ENCODE measurements around the gene USH2A.

Gene USH2A

DNA sequence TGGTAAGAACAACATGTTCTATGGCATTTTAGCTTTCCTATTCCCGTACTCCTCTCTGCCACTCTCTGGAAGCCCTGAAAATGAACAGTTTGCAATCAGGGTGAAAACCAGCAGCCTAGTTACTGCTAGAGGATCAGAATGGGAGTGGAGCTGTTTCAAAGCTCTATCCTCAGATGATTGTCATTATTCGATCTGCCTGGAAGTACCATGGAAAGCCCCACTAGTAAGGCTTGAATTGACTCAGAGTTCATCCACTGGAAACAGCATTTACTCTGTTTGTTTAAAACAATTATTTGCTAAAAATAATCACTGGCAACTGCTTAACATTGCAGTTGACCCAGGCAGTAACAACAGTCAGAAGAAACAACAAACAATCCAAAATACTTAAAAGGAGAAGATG lies 91.2 kb downstream of the USH2A start:
- no peak for DNase-seq
- Histone ChIP-seq H3K36me3 (replicated peaks; ENCODE audit: insufficient read depth, low read length) (no peaks in the 10 kb centered on the region), H3K27me3 (replicated peaks; ENCODE audit: insufficient read depth, low read length) (no peaks in the 10 kb centered on the region), H3K4me2 (ENCODE audit: low read depth, low read length) (no peak overlapping the region), H3K27ac (ENCODE audit: low read length) (no peak overlapping the region), H2AFZ (ENCODE audit: low read length) (no peak overlapping the region), H3F3A (ENCODE audit: insufficient read depth, low read length) (no peaks in the 10 kb centered on the region), H3K9me2 (replicated peaks; ENCODE audit: insufficient read depth, low read length) (no peaks in the 10 kb centered on the region), H3K9ac (ENCODE audit: low read length) (no peak overlapping the region), H3K4me3 (ENCODE audit: low read length) (no peak overlapping the region), H3K9me3 (replicated peaks; ENCODE audit: insufficient read depth, low read length) (no peaks in the 10 kb centered on the region), H3K4me1 (ENCODE audit: low read length) (no peaks in the 10 kb centered on the region), H3K79me2 (ENCODE audit: low read length) (no peaks in the 10 kb centered on the region), H4K20me1 (ENCODE audit: insufficient read depth, low read length) (no peaks in the 10 kb centered on the region)
- TF ChIP-seq, protein P1, sequence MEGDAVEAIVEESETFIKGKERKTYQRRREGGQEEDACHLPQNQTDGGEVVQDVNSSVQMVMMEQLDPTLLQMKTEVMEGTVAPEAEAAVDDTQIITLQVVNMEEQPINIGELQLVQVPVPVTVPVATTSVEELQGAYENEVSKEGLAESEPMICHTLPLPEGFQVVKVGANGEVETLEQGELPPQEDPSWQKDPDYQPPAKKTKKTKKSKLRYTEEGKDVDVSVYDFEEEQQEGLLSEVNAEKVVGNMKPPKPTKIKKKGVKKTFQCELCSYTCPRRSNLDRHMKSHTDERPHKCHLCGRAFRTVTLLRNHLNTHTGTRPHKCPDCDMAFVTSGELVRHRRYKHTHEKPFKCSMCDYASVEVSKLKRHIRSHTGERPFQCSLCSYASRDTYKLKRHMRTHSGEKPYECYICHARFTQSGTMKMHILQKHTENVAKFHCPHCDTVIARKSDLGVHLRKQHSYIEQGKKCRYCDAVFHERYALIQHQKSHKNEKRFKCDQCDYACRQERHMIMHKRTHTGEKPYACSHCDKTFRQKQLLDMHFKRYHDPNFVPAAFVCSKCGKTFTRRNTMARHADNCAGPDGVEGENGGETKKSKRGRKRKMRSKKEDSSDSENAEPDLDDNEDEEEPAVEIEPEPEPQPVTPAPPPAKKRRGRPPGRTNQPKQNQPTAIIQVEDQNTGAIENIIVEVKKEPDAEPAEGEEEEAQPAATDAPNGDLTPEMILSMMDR (IDR thresholded peaks at IDR 0.05; ENCODE audit: low read length) = no peak
- TF ChIP-seq EZH2phosphoT487 (IDR thresholded peaks at IDR 0.05; ENCODE audit: low read length) (no peak), EZH2 (optimal IDR thresholded peaks at IDR 0.05; ENCODE audit: low read depth, low read length) (no peak)

- Histone ChIP-seq H3K4me2 (ENCODE audit: low read depth, low read length) (no peak overlapping the region), H3K79me2 (ENCODE audit: low read length) (no peaks in the 10 kb centered on the region), H2AFZ (ENCODE audit: low read length) (no peak overlapping the region), H3K9ac (ENCODE audit: low read length) (no peak overlapping the region), H4K20me1 (ENCODE audit: insufficient read depth, low read length) (no peaks in the 10 kb centered on the region), H3K4me3 (ENCODE audit: low read length) (no peak overlapping the region), H3K4me1 (ENCODE audit: low read length) (no peaks in the 10 kb centered on the region), H3K27ac (ENCODE audit: low read length) (no peak overlapping the region), H3K9me3 (replicated peaks; ENCODE audit: insufficient read depth, low read length) (no peaks in the 10 kb centered on the region), H3K9me2 (replicated peaks; ENCODE audit: insufficient read depth, low read length) (no peaks in the 10 kb centered on the region), H3K27me3 (replicated peaks; ENCODE audit: insufficient read depth, low read length) (no peaks in the 10 kb centered on the region), H3F3A (ENCODE audit: insufficient read depth, low read length) (no peaks in the 10 kb centered on the region), H3K36me3 (replicated peaks; ENCODE audit: insufficient read depth, low read length) (no peaks in the 10 kb centered on the region)
- TF ChIP-seq EZH2phosphoT487 (IDR thresholded peaks at IDR 0.05; ENCODE audit: low read length) (no peak), EZH2 (optimal IDR thresholded peaks at IDR 0.05; ENCODE audit: low read depth, low read length) (no peak)
- TF ChIP-seq, protein P1 (IDR thresholded peaks at IDR 0.05; ENCODE audit: low read length) = no peak
- no peak for DNase-seq
Measured at GRCh38 chr1:216331211-216331610, 92.0 kb downstream of the USH2A start.

- H2AFZ ChIP-seq (ENCODE audit: low read length) = no peak overlapping the region
- no peaks in the 10 kb centered on the region for H3K36me3 ChIP-seq (replicated peaks; ENCODE audit: insufficient read depth, low read length)
- no peaks in the 10 kb centered on the region for H4K20me1 ChIP-seq (ENCODE audit: insufficient read depth, low read length)
- H3F3A ChIP-seq (ENCODE audit: insufficient read depth, low read length) = no peaks in the 10 kb centered on the region
- H3K79me2 ChIP-seq (ENCODE audit: low read length) = no peaks in the 10 kb centered on the region
- H3K27me3 ChIP-seq (replicated peaks; ENCODE audit: insufficient read depth, low read length) = no peaks in the 10 kb centered on the region
- no peak overlapping the region for H3K9ac ChIP-seq (ENCODE audit: low read length)
- H3K4me2 ChIP-seq (ENCODE audit: low read depth, low read length) = no peak overlapping the region
- no peak overlapping the region for H3K4me3 ChIP-seq (ENCODE audit: low read length)
- H3K27ac ChIP-seq (ENCODE audit: low read length) = no peak overlapping the region
- no peaks in the 10 kb centered on the region for H3K9me3 ChIP-seq (replicated peaks; ENCODE audit: insufficient read depth, low read length)
- TF ChIP-seq EZH2phosphoT487 (IDR thresholded peaks at IDR 0.05; ENCODE audit: low read length) (no peak), EZH2 (optimal IDR thresholded peaks at IDR 0.05; ENCODE audit: low read depth, low read length) (no peak)
- TF ChIP-seq, protein P1 (IDR thresholded peaks at IDR 0.05; ENCODE audit: low read length) = no peak
- no peak for DNase-seq
- no peaks in the 10 kb centered on the region for H3K4me1 ChIP-seq (ENCODE audit: low read length)
- no peaks in the 10 kb centered on the region for H3K9me2 ChIP-seq (replicated peaks; ENCODE audit: insufficient read depth, low read length)
Measured at GRCh38 chr1:216330262-216330661, 93.0 kb downstream of the USH2A start.
